HEK293 (cell line): ENCODE measurements around the gene BEND3.

Experiments
- CTCF ChIA-PET: fragments of 350-600 bp; formaldehyde crosslinking; extraction: SDS; loops from one replicate; lab custom pipeline; 2021; ENCODE audit warnings: antibody characterized with exemption; lab: Yijun Ruan, JAX
- POLR2A ChIA-PET: fragments of 300-600 bp; formaldehyde crosslinking; extraction: SDS; loops from one replicate; lab custom pipeline; 2020; ENCODE audit warnings: antibody characterized with exemption, inconsistent platforms; lab: Yijun Ruan, JAX
- H3K27ac ChIP-seq: fragments of 200-500 bp; sonication (Bioruptor generic); 2 replicates; pipeline ENCODE4 v1.5.1; 2014; ENCODE audit warnings: low read depth, low read length, control low read depth, inconsistent platforms; ENCODE audit errors: extremely low read depth
- H3K36me3 ChIP-seq, 2 experiments: fragments of 200-500 bp in 1 of 2; sonication (Bioruptor generic) in 1 of 2; 1 replicate in 1 of 2; 2 replicates in 1 of 2; pipeline ENCODE4 v1.5.1; 2014 to 2017; ENCODE audit warnings: inconsistent platforms in 2 of 2, low read length in 2 of 2; ENCODE audit not compliant: control insufficient read depth in 2 of 2, insufficient read depth in 1 of 2
- H3K4me1 ChIP-seq: fragments of 200-500 bp; sonication (Bioruptor generic); 2 replicates; pipeline ENCODE4 v1.5.1; 2014; ENCODE audit warnings: mild to moderate bottlenecking, low read length, inconsistent platforms; ENCODE audit not compliant: control insufficient read depth, insufficient read depth
- H3K4me3 ChIP-seq: 2 replicates; pipeline ENCODE4 v1.5.1; 2011; ENCODE audit warnings: low read depth, mild to moderate bottlenecking, control low read depth, low read length, moderate library complexity
- H3K9me3 ChIP-seq: fragments of 200-500 bp; sonication (Bioruptor generic); 2 replicates; pipeline ENCODE4 v1.5.1; 2014; ENCODE audit warnings: low read depth, low read length, inconsistent platforms; ENCODE audit not compliant: control insufficient read depth, insufficient read depth
- AEBP2 ChIP-seq: fragments of 450-650 bp; formaldehyde crosslinking; IDR thresholded peaks from 2 replicates; pipeline ENCODE4 v1.5.1; 2016; ENCODE audit warnings: missing biosample characterization, missing genetic modification characterization, borderline replicate concordance
- EGR2 ChIP-seq: fragments of 450-650 bp; formaldehyde crosslinking; IDR thresholded peaks from 2 replicates; pipeline ENCODE4 v1.5.1; 2016; ENCODE audit warnings: low read depth, missing biosample characterization, missing genetic modification characterization
- GLI4 ChIP-seq: fragments of 450-650 bp; formaldehyde crosslinking; IDR thresholded peaks from 2 replicates; pipeline ENCODE4 v1.5.1; 2016; ENCODE audit warnings: missing biosample characterization, missing genetic modification characterization
- HOXD13 ChIP-seq: sonication (generic); formaldehyde crosslinking; IDR thresholded peaks from 2 replicates; pipeline ENCODE4 v1.8.0; 2022; ENCODE audit warnings: missing genetic modification reagents, borderline replicate concordance
- PRDM10 ChIP-seq: fragments of 450-650 bp; formaldehyde crosslinking; IDR thresholded peaks from 2 replicates; pipeline ENCODE4 v1.5.1; 2016; ENCODE audit warnings: missing biosample characterization, missing genetic modification characterization
- SCRT1 ChIP-seq: fragments of 450-650 bp; formaldehyde crosslinking; IDR thresholded peaks from 2 replicates; pipeline ENCODE4 v1.5.1; 2016; ENCODE audit warnings: missing biosample characterization, missing genetic modification characterization, borderline replicate concordance
- SP2 ChIP-seq: fragments of 450-650 bp; formaldehyde crosslinking; IDR thresholded peaks from 2 replicates; pipeline ENCODE4 v1.5.1; 2016; ENCODE audit warnings: missing biosample characterization, missing genetic modification characterization
- ZBTB6 ChIP-seq: fragments of 450-650 bp; formaldehyde crosslinking; IDR thresholded peaks from 2 replicates; pipeline ENCODE4 v1.5.1; 2017; ENCODE audit warnings: missing biosample characterization, missing genetic modification characterization
- ZIC2 ChIP-seq: fragments of 450-650 bp; formaldehyde crosslinking; IDR thresholded peaks from 2 replicates; pipeline ENCODE4 v1.5.1; 2016; ENCODE audit warnings: missing biosample characterization, missing genetic modification characterization
- ZNF16 ChIP-seq: fragments of 450-650 bp; formaldehyde crosslinking; IDR thresholded peaks from 2 replicates; pipeline ENCODE4 v1.5.1; 2016; ENCODE audit warnings: low read depth, missing biosample characterization, missing genetic modification characterization
- ZNF223 ChIP-seq: fragments of 450-650 bp; formaldehyde crosslinking; IDR thresholded peaks from 2 replicates; pipeline ENCODE4 v1.5.1; 2016; ENCODE audit warnings: missing biosample characterization, missing genetic modification characterization
- ZNF335 ChIP-seq: fragments of 450-650 bp; formaldehyde crosslinking; conservative IDR thresholded peaks from 2 replicates; pipeline ENCODE4 v1.5.1; 2016; ENCODE audit warnings: missing biosample characterization, missing genetic modification characterization
- ZNF341 ChIP-seq: fragments of 450-650 bp; formaldehyde crosslinking; IDR thresholded peaks from 2 replicates; pipeline ENCODE4; 2016; ENCODE audit warnings: low read depth, missing biosample characterization, missing genetic modification characterization
- ZNF37A ChIP-seq: fragments of 450-650 bp; IDR thresholded peaks from 2 replicates; pipeline ENCODE4 v1.5.1; 2018; ENCODE audit warnings: missing biosample characterization, missing genetic modification characterization
- ZNF623 ChIP-seq: fragments of 450-650 bp; formaldehyde crosslinking; IDR thresholded peaks from 2 replicates; pipeline ENCODE4 v1.5.1; 2016; ENCODE audit warnings: missing biosample characterization, missing genetic modification characterization
- ZNF654 ChIP-seq: fragments of 450-650 bp; formaldehyde crosslinking; IDR thresholded peaks from 2 replicates; pipeline ENCODE4 v1.5.1; 2016; ENCODE audit warnings: low read depth, missing biosample characterization, missing genetic modification characterization
- ZNF658 ChIP-seq: fragments of 450-650 bp; formaldehyde crosslinking; IDR thresholded peaks from 2 replicates; pipeline ENCODE4; 2016; ENCODE audit warnings: missing biosample characterization, missing genetic modification characterization
- ZNF692 ChIP-seq: fragments of 450-650 bp; formaldehyde crosslinking; IDR thresholded peaks from 2 replicates; pipeline ENCODE4 v1.5.1; 2016; ENCODE audit warnings: missing biosample characterization, missing genetic modification characterization
- ZNF701 ChIP-seq: fragments of 450-650 bp; formaldehyde crosslinking; IDR thresholded peaks from 2 replicates; pipeline ENCODE4 v1.5.1; 2016; ENCODE audit warnings: missing biosample characterization, missing genetic modification characterization
- TF ChIP-seq, protein P1 (sequence below): fragments of 450-650 bp; formaldehyde crosslinking; IDR thresholded peaks from 2 replicates; pipeline ENCODE4 v1.5.1; 2017; ENCODE audit warnings: missing biosample characterization, missing genetic modification characterization
- TF ChIP-seq, protein P2 (sequence below): fragments of 450-650 bp; formaldehyde crosslinking; IDR thresholded peaks from 2 replicates; pipeline ENCODE4 v1.5.1; 2016; ENCODE audit warnings: missing biosample characterization, missing genetic modification characterization

BEND3 gene

GRCh38 chr6:107105511-107106116 lies 9.7 kb downstream of the BEND3 start:
- ChIA-PET CTCF (interaction anchor here (1.6 kb wide), 1 partner anchor 9 kb away, joined by 6 read pairs; no protein-coding TSS in a partner anchor), POLR2A (no interaction called here)
- TF ChIP-seq ZIC2 (tag by site-specific recombination) (no peak), ZNF341 (tag by site-specific recombination) (no peak), ZBTB6 (tag by site-specific recombination) (no peak), SP2 (tag by site-specific recombination) (no peak), ZNF692 (tag by site-specific recombination) (no peak), EGR2 (tag by site-specific recombination) (no peak), PRDM10 (tag by site-specific recombination) (no peak), ZNF223 (tag by site-specific recombination) (no peak), GLI4 (tag by site-specific recombination) (no peak), ZNF37A (no peak), ZNF16 (tag by site-specific recombination) (no peak), ZNF658 (tag by site-specific recombination) (no peak), SCRT1 (tag by site-specific recombination) (no peak), ZNF335 (no peak)
- Histone ChIP-seq H3K27ac (no peak overlapping the region), H3K9me3 (no peaks in the 10 kb centered on the region), H3K4me3 (no peak overlapping the region), H3K4me1 (no peaks in the 10 kb centered on the region; the same call in 1 of the 2 replicates), H3K36me3 (no peaks in the 10 kb centered on the region; a peak in 1 of 3 replicates)

DNA sequence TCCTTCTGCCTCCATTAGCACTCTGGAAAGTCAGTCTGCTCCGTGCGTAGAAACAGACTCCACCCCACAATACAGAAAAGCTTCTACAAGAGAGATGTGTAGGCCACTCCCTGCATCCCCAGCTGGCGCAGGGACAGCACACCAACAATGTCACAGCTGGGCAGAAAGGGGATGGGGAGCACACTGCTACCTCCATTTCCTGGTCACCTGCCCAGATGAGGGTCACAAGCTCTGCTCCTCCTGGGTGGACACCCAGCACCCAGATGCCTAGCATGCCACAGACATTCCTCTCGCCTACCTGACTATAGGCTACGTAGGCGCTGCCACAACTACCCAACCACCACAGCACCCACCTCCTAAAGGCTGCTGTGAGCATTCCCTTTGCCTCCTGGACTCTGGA lies 12.2 kb downstream of the BEND3 start:
- Histone ChIP-seq H3K9me3 (no peaks in the 10 kb centered on the region), H3K27ac (no peak overlapping the region), H3K36me3 (peaks cover 0 to 5% of the 10 kb centered on the region in 2 experiments; a peak in 2 of 3 replicates), H3K4me1 (peaks cover 3% of the 10 kb centered on the region), H3K4me3 (no peak overlapping the region)
- ChIA-PET POLR2A (no interaction called here), CTCF (interaction anchor here (2.2 kb wide), 1 partner anchor 11 kb away, joined by 11 read pairs; no protein-coding TSS in a partner anchor)
- no peak for TF ChIP-seq ZNF223 (tag by site-specific recombination)
- TF ChIP-seq, all 188 proteins: peak for 0

DNA sequence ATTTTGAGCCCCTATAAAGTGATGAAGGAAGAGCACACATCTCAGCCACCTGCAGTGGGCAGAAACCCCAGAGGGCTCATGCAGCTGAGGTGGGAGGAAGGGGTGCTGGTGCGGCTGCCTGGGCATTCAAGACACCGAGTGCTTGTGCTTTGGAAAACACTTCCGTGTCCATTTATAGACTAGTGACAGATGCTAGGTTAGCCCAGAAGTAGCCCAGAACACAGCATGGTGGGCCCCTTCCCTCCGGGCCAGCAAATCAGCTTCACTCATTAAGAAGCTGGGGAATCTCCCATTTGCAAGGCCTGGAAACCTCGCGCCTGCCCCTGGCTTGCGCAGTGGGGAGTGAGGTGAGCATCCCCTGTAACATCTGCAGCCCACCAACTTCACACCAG lies 12.9 kb downstream of the BEND3 start:
- Histone ChIP-seq H3K4me1 (peaks cover 3% of the 10 kb centered on the region), H3K4me3 (no peak overlapping the region), H3K9me3 (no peaks in the 10 kb centered on the region), H3K27ac (no peak overlapping the region), H3K36me3 (peaks cover 0 to 7% of the 10 kb centered on the region in 2 experiments; a peak in 2 of 3 replicates)
- ChIA-PET CTCF (interaction anchor here (2.2 kb wide), 1 partner anchor 11 kb away, joined by 11 read pairs; no protein-coding TSS in a partner anchor), POLR2A (no interaction called here)
- no peak for TF ChIP-seq AEBP2 (tag by site-specific recombination)
- TF ChIP-seq ZNF623 (tag by site-specific recombination), result no peak
- TF ChIP-seq, protein P1, sequence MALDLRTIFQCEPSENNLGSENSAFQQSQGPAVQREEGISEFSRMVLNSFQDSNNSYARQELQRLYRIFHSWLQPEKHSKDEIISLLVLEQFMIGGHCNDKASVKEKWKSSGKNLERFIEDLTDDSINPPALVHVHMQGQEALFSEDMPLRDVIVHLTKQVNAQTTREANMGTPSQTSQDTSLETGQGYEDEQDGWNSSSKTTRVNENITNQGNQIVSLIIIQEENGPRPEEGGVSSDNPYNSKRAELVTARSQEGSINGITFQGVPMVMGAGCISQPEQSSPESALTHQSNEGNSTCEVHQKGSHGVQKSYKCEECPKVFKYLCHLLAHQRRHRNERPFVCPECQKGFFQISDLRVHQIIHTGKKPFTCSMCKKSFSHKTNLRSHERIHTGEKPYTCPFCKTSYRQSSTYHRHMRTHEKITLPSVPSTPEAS (tag by site-specific recombination), result no peak
- no peak for TF ChIP-seq ZNF701 (tag by site-specific recombination)
- TF ChIP-seq HOXD13, result no peak
- no peak for TF ChIP-seq ZNF654 (tag by site-specific recombination)
- TF ChIP-seq, protein P2, sequence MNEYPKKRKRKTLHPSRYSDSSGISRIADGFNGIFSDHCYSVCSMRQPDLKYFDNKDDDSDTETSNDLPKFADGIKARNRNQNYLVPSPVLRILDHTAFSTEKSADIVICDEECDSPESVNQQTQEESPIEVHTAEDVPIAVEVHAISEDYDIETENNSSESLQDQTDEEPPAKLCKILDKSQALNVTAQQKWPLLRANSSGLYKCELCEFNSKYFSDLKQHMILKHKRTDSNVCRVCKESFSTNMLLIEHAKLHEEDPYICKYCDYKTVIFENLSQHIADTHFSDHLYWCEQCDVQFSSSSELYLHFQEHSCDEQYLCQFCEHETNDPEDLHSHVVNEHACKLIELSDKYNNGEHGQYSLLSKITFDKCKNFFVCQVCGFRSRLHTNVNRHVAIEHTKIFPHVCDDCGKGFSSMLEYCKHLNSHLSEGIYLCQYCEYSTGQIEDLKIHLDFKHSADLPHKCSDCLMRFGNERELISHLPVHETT (tag by site-specific recombination), result no peak
